Progenitor cell of endocrine pancreas (in vitro differentiated cells): ENCODE data around the gene RAB31. TPM values are rescaled to one million over a fixed set of nuclear protein-coding genes. Genes with fewer than 3 reads are reported as not detected.

Source experiments
- DNase-seq: peaks from one replicate; pipeline ENCODE4 v3.0.0; 2021; ENCODE audit warnings: low spot score; ENCODE audit not compliant: unreplicated experiment
- H3K27ac Mint-ChIP-seq: 2 replicates; pipeline ENCODE4 v1.8.0; 2021; ENCODE audit warnings: mild to moderate bottlenecking, moderate library complexity, mixed read lengths
- H3K27me3 Mint-ChIP-seq: 2 replicates; pipeline ENCODE4 v1.8.0; 2021; ENCODE audit warnings: mixed read lengths
- H3K36me3 Mint-ChIP-seq: 2 replicates; pipeline ENCODE4 v1.8.0; 2022; ENCODE audit warnings: mixed read lengths; ENCODE audit not compliant: insufficient read depth
- H3K4me1 Mint-ChIP-seq: 2 replicates; pipeline ENCODE4 v1.8.0; 2021; ENCODE audit warnings: low read depth, mixed read lengths
- H3K4me3 Mint-ChIP-seq: 2 replicates; pipeline ENCODE4 v1.8.0; 2021; ENCODE audit warnings: low read depth, mild to moderate bottlenecking, moderate library complexity, mixed read lengths
- H3K9me3 Mint-ChIP-seq: 2 replicates; pipeline ENCODE4 v1.8.0; 2021; ENCODE audit warnings: low read depth, mixed read lengths
- total RNA-seq: library from RNA; stranded (reverse); gene quantifications from 2 replicates; pipeline ENCODE4 v1.2.1, GENCODE V29; 2021
- TF ChIP-seq, protein P1 (sequence below): fragments of 200-600 bp; sonication (generic); IDR thresholded peaks from one replicate; pipeline ENCODE4 v1.5.0; 2021; ENCODE audit warnings: antibody characterized with exemption, mild to moderate bottlenecking; ENCODE audit not compliant: unreplicated experiment

The RAB31 gene
- total RNA-seq, 1 donor from 2014 or later, result 2.9 TPM

GRCh38 chr18:9743200-9744016, 35.3 kb downstream of the RAB31 start:
- TF ChIP-seq, protein P1, sequence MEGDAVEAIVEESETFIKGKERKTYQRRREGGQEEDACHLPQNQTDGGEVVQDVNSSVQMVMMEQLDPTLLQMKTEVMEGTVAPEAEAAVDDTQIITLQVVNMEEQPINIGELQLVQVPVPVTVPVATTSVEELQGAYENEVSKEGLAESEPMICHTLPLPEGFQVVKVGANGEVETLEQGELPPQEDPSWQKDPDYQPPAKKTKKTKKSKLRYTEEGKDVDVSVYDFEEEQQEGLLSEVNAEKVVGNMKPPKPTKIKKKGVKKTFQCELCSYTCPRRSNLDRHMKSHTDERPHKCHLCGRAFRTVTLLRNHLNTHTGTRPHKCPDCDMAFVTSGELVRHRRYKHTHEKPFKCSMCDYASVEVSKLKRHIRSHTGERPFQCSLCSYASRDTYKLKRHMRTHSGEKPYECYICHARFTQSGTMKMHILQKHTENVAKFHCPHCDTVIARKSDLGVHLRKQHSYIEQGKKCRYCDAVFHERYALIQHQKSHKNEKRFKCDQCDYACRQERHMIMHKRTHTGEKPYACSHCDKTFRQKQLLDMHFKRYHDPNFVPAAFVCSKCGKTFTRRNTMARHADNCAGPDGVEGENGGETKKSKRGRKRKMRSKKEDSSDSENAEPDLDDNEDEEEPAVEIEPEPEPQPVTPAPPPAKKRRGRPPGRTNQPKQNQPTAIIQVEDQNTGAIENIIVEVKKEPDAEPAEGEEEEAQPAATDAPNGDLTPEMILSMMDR, result no peak
- Mint-ChIP-seq H3K4me1 (peaks cover 17% of the 10 kb centered on the region), H3K36me3 (no peaks in the 10 kb centered on the region), H3K27me3 (peaks cover 8% of the 10 kb centered on the region), H3K9me3 (no peaks in the 10 kb centered on the region), H3K4me3 (no peak overlapping the region), H3K27ac (no peak overlapping the region)
- DNase-seq, result no peak

- peaks cover 10% of the 10 kb centered on the region for H3K4me1 Mint-ChIP-seq
- H3K4me3 Mint-ChIP-seq, result no peak overlapping the region
- H3K27ac Mint-ChIP-seq, result no peak overlapping the region
- H3K9me3 Mint-ChIP-seq, result no peaks in the 10 kb centered on the region
- TF ChIP-seq, protein P1, result no peak
- peaks cover 7% of the 10 kb centered on the region for H3K27me3 Mint-ChIP-seq
- no peaks in the 10 kb centered on the region for H3K36me3 Mint-ChIP-seq
- no peak for DNase-seq
These were observed 38.9 kb downstream of the RAB31 start for GRCh38 chr18:9746958-9747357.

- TF ChIP-seq, protein P1, result no peak
- H3K4me3 Mint-ChIP-seq, result no peak overlapping the region
- H3K27ac Mint-ChIP-seq, result no peak overlapping the region
- DNase-seq, result no peak
- H3K9me3 Mint-ChIP-seq, result no peaks in the 10 kb centered on the region
- H3K36me3 Mint-ChIP-seq, result no peaks in the 10 kb centered on the region
- no peaks in the 10 kb centered on the region for H3K27me3 Mint-ChIP-seq
- H3K4me1 Mint-ChIP-seq, result no peaks in the 10 kb centered on the region
These were observed 41.5 kb downstream of the RAB31 start for GRCh38 chr18:9749611-9750010.

DNA sequence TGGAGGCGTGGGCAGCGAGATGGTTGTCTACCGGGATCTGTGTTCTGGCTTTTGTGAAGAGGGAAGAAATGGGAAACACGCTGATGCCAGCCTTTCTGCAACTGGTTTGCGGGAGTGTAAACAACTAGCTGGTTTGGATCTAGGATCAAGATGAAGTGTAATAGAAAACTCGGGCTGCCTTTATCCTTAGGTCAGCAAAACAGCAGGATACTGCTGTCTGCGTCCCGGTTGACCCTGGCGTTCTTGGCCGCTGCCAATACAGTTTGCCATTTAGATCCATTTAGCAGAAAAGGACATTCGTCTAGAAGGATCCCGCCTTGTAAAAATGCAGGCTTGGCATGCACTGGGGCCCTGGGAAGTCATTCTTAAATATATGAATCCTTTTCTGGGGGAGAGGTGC, 42.0 kb downstream of the RAB31 start:
- Mint-ChIP-seq H3K27me3 (no peaks in the 10 kb centered on the region), H3K4me1 (no peaks in the 10 kb centered on the region), H3K36me3 (no peaks in the 10 kb centered on the region), H3K27ac (no peak overlapping the region), H3K9me3 (no peaks in the 10 kb centered on the region), H3K4me3 (no peak overlapping the region)
- TF ChIP-seq, protein P1, result no peak
- no peak for DNase-seq

GRCh38 chr18:9750606-9751304, 42.7 kb downstream of the RAB31 start:
- no peak for DNase-seq
- Mint-ChIP-seq H3K9me3 (no peaks in the 10 kb centered on the region), H3K27me3 (no peaks in the 10 kb centered on the region), H3K27ac (no peak overlapping the region), H3K4me1 (no peaks in the 10 kb centered on the region), H3K4me3 (no peak overlapping the region), H3K36me3 (no peaks in the 10 kb centered on the region)
- TF ChIP-seq, protein P1, result no peak
